ENCODE results near the gene MFAP2.

Gene MFAP2

GRCh38 chr1:16980473-16981268 is at the start of gene MFAP2:
TSS of gene MFAP2 (minus strand) at chr1:16980620. CDS start at chr1:16978273, 2,347 bp downstream.
- peak within 1 kb of the TSS; percentile 74 for H3K9ac ChIP-seq (ENCODE audit: low read depth, low read length)
- H3K27me3 ChIP-seq (ENCODE audit: control insufficient read depth, insufficient read depth, low read length): no peaks in the 10 kb centered on the region
- no peaks in the 10 kb centered on the region for H3K9me3 ChIP-seq (ENCODE audit: control insufficient read depth, insufficient read depth, low read length)
- H3K36me3 ChIP-seq (ENCODE audit: control insufficient read depth, insufficient read depth, low read length): peaks cover 23% of the 10 kb centered on the region
- H3K4me1 ChIP-seq (ENCODE audit: control insufficient read depth, insufficient read depth, low read length): peaks cover 8% of the 10 kb centered on the region
- H3K4me3 ChIP-seq (ENCODE audit: low read depth, low read length): peak within 1 kb of the TSS; percentile 90
- peak within 1 kb of the TSS; percentile 82 for H3K27ac ChIP-seq (ENCODE audit: low read depth, low read length)

- no peaks in the 10 kb centered on the region for H3K9me3 ChIP-seq (ENCODE audit: control insufficient read depth, insufficient read depth, low read length)
- H3K27me3 ChIP-seq (ENCODE audit: control insufficient read depth, insufficient read depth, low read length): no peaks in the 10 kb centered on the region
- no peak overlapping the region for H3K4me3 ChIP-seq (ENCODE audit: low read depth, low read length)
- H3K9ac ChIP-seq (ENCODE audit: low read depth, low read length): no peak overlapping the region
- H3K4me1 ChIP-seq (ENCODE audit: control insufficient read depth, insufficient read depth, low read length): no peaks in the 10 kb centered on the region
- H3K27ac ChIP-seq (ENCODE audit: low read depth, low read length): no peak overlapping the region
- H3K36me3 ChIP-seq (ENCODE audit: control insufficient read depth, insufficient read depth, low read length): peaks cover 69% of the 10 kb centered on the region
Measured at GRCh38 chr1:17030206-17030605, 49.8 kb upstream of the MFAP2 start.

- Histone ChIP-seq H3K27ac (ENCODE audit: low read depth, low read length) (no peak overlapping the region), H3K9ac (ENCODE audit: low read depth, low read length) (no peak overlapping the region), H3K4me1 (ENCODE audit: control insufficient read depth, insufficient read depth, low read length) (no peaks in the 10 kb centered on the region), H3K9me3 (ENCODE audit: control insufficient read depth, insufficient read depth, low read length) (no peaks in the 10 kb centered on the region), H3K4me3 (ENCODE audit: low read depth, low read length) (no peak overlapping the region), H3K27me3 (ENCODE audit: control insufficient read depth, insufficient read depth, low read length) (no peaks in the 10 kb centered on the region), H3K36me3 (ENCODE audit: control insufficient read depth, insufficient read depth, low read length) (peaks cover 78% of the 10 kb centered on the region)
Measured at GRCh38 chr1:17028662-17029188, 48.3 kb upstream of the MFAP2 start.

- no peaks in the 10 kb centered on the region for H3K9me3 ChIP-seq (ENCODE audit: control insufficient read depth, insufficient read depth, low read length)
- H3K36me3 ChIP-seq (ENCODE audit: control insufficient read depth, insufficient read depth, low read length): peaks cover 78% of the 10 kb centered on the region
- no peak overlapping the region for H3K4me3 ChIP-seq (ENCODE audit: low read depth, low read length)
- H3K27ac ChIP-seq (ENCODE audit: low read depth, low read length): no peak overlapping the region
- no peaks in the 10 kb centered on the region for H3K4me1 ChIP-seq (ENCODE audit: control insufficient read depth, insufficient read depth, low read length)
- H3K9ac ChIP-seq (ENCODE audit: low read depth, low read length): no peak overlapping the region
- no peaks in the 10 kb centered on the region for H3K27me3 ChIP-seq (ENCODE audit: control insufficient read depth, insufficient read depth, low read length)
Measured at GRCh38 chr1:17027900-17028299, 47.5 kb upstream of the MFAP2 start.

- peaks cover 78% of the 10 kb centered on the region for H3K36me3 ChIP-seq (ENCODE audit: control insufficient read depth, insufficient read depth, low read length)
- no peaks in the 10 kb centered on the region for H3K9me3 ChIP-seq (ENCODE audit: control insufficient read depth, insufficient read depth, low read length)
- no peaks in the 10 kb centered on the region for H3K4me1 ChIP-seq (ENCODE audit: control insufficient read depth, insufficient read depth, low read length)
- no peaks in the 10 kb centered on the region for H3K27me3 ChIP-seq (ENCODE audit: control insufficient read depth, insufficient read depth, low read length)
- no peak overlapping the region for H3K4me3 ChIP-seq (ENCODE audit: low read depth, low read length)
- no peak overlapping the region for H3K27ac ChIP-seq (ENCODE audit: low read depth, low read length)
- no peak overlapping the region for H3K9ac ChIP-seq (ENCODE audit: low read depth, low read length)
Measured at GRCh38 chr1:17027403-17027802, 47.0 kb upstream of the MFAP2 start.

GRCh38 chr1:17024721-17025120 is 44.3 kb upstream of the MFAP2 start:
- H3K4me3 ChIP-seq (ENCODE audit: low read depth, low read length): no peak overlapping the region
- H3K36me3 ChIP-seq (ENCODE audit: control insufficient read depth, insufficient read depth, low read length): peaks cover 92% of the 10 kb centered on the region
- no peak overlapping the region for H3K27ac ChIP-seq (ENCODE audit: low read depth, low read length)
- no peak overlapping the region for H3K9ac ChIP-seq (ENCODE audit: low read depth, low read length)
- no peaks in the 10 kb centered on the region for H3K9me3 ChIP-seq (ENCODE audit: control insufficient read depth, insufficient read depth, low read length)
- H3K4me1 ChIP-seq (ENCODE audit: control insufficient read depth, insufficient read depth, low read length): no peaks in the 10 kb centered on the region
- no peaks in the 10 kb centered on the region for H3K27me3 ChIP-seq (ENCODE audit: control insufficient read depth, insufficient read depth, low read length)

GRCh38 chr1:17023573-17023972 is 43.2 kb upstream of the MFAP2 start:
- Histone ChIP-seq H3K27ac (ENCODE audit: low read depth, low read length) (no peak overlapping the region), H3K9ac (ENCODE audit: low read depth, low read length) (no peak overlapping the region), H3K36me3 (ENCODE audit: control insufficient read depth, insufficient read depth, low read length) (peaks cover 100% of the 10 kb centered on the region), H3K27me3 (ENCODE audit: control insufficient read depth, insufficient read depth, low read length) (no peaks in the 10 kb centered on the region), H3K4me1 (ENCODE audit: control insufficient read depth, insufficient read depth, low read length) (no peaks in the 10 kb centered on the region), H3K9me3 (ENCODE audit: control insufficient read depth, insufficient read depth, low read length) (no peaks in the 10 kb centered on the region), H3K4me3 (ENCODE audit: low read depth, low read length) (no peak overlapping the region)

- Histone ChIP-seq H3K9ac (ENCODE audit: low read depth, low read length) (no peak overlapping the region), H3K36me3 (ENCODE audit: control insufficient read depth, insufficient read depth, low read length) (peaks cover 100% of the 10 kb centered on the region), H3K27ac (ENCODE audit: low read depth, low read length) (no peak overlapping the region), H3K27me3 (ENCODE audit: control insufficient read depth, insufficient read depth, low read length) (no peaks in the 10 kb centered on the region), H3K4me3 (ENCODE audit: low read depth, low read length) (no peak overlapping the region), H3K4me1 (ENCODE audit: control insufficient read depth, insufficient read depth, low read length) (no peaks in the 10 kb centered on the region), H3K9me3 (ENCODE audit: control insufficient read depth, insufficient read depth, low read length) (no peaks in the 10 kb centered on the region)
Measured at GRCh38 chr1:17023102-17023501, 42.7 kb upstream of the MFAP2 start.

- Histone ChIP-seq H3K4me1 (ENCODE audit: control insufficient read depth, insufficient read depth, low read length) (no peaks in the 10 kb centered on the region), H3K4me3 (ENCODE audit: low read depth, low read length) (no peak overlapping the region), H3K9me3 (ENCODE audit: control insufficient read depth, insufficient read depth, low read length) (no peaks in the 10 kb centered on the region), H3K27ac (ENCODE audit: low read depth, low read length) (no peak overlapping the region), H3K27me3 (ENCODE audit: control insufficient read depth, insufficient read depth, low read length) (no peaks in the 10 kb centered on the region), H3K9ac (ENCODE audit: low read depth, low read length) (no peak overlapping the region), H3K36me3 (ENCODE audit: control insufficient read depth, insufficient read depth, low read length) (peaks cover 91% of the 10 kb centered on the region)
Measured at GRCh38 chr1:17021896-17022295, 41.5 kb upstream of the MFAP2 start.

GRCh38 chr1:17020502-17020901 is 40.1 kb upstream of the MFAP2 start:
- Histone ChIP-seq H3K27me3 (ENCODE audit: control insufficient read depth, insufficient read depth, low read length) (no peaks in the 10 kb centered on the region), H3K4me3 (ENCODE audit: low read depth, low read length) (no peak overlapping the region), H3K9me3 (ENCODE audit: control insufficient read depth, insufficient read depth, low read length) (no peaks in the 10 kb centered on the region), H3K27ac (ENCODE audit: low read depth, low read length) (no peak overlapping the region), H3K4me1 (ENCODE audit: control insufficient read depth, insufficient read depth, low read length) (peaks cover 9% of the 10 kb centered on the region), H3K9ac (ENCODE audit: low read depth, low read length) (no peak overlapping the region), H3K36me3 (ENCODE audit: control insufficient read depth, insufficient read depth, low read length) (peaks cover 77% of the 10 kb centered on the region)

GRCh38 chr1:17018849-17019248 is 38.4 kb upstream of the MFAP2 start:
- Histone ChIP-seq H3K27ac (ENCODE audit: low read depth, low read length) (no peak overlapping the region), H3K9me3 (ENCODE audit: control insufficient read depth, insufficient read depth, low read length) (no peaks in the 10 kb centered on the region), H3K27me3 (ENCODE audit: control insufficient read depth, insufficient read depth, low read length) (no peaks in the 10 kb centered on the region), H3K36me3 (ENCODE audit: control insufficient read depth, insufficient read depth, low read length) (peaks cover 60% of the 10 kb centered on the region), H3K4me3 (ENCODE audit: low read depth, low read length) (no peak overlapping the region), H3K4me1 (ENCODE audit: control insufficient read depth, insufficient read depth, low read length) (peaks cover 25% of the 10 kb centered on the region), H3K9ac (ENCODE audit: low read depth, low read length) (no peak overlapping the region)
